Kidney (tissue), 11 donors: ENCODE measurements around the gene IZUMO2. TPM values are rescaled to one million over a fixed set of nuclear protein-coding genes. Genes with fewer than 3 reads are reported as not detected.
"Not testable (repeated sequence)": the region's sequence is repeated elsewhere in the genome, so short reads cannot be mapped to it uniquely, and the experiment has no call there.

Source experiments
- DNase-seq, 5 donors: peaks; one replicate each; pipeline ENCODE4 v3.0.0-alpha.2; 2013 to 2020
- FAIRE-seq: peaks from 2 replicates; lab custom pipeline; 2012; peaks lifted over from hg19 to GRCh38; lab: Jason Lieb, UNC
- H3K27ac ChIP-seq, 2 donors: one replicate each; pipeline ENCODE4 v1.7.0; 2013; ENCODE audit warnings: low read depth in 2 of 2, low read length in 2 of 2, inconsistent platforms in 1 of 2
- H3K27me3 ChIP-seq: one replicate; pipeline ENCODE4 v1.7.1; 2013; ENCODE audit warnings: low read length, inconsistent platforms; ENCODE audit not compliant: control insufficient read depth, insufficient read depth
- H3K36me3 ChIP-seq, 3 donors: one replicate each; pipeline versions ENCODE4 v1.7.0 to v1.7.1; 2013; ENCODE audit warnings: low read length in 3 of 3, control low read depth in 1 of 3, inconsistent platforms in 1 of 3; ENCODE audit not compliant: insufficient read depth in 3 of 3, control insufficient read depth in 2 of 3
- H3K4me1 ChIP-seq, 3 donors: one replicate each; pipeline versions ENCODE4 v1.7.0 to v1.7.1; 2013; ENCODE audit warnings: low read length in 3 of 3, inconsistent platforms in 1 of 3, low read depth in 1 of 3; ENCODE audit not compliant: control insufficient read depth in 2 of 3, insufficient read depth in 2 of 3
- H3K4me3 ChIP-seq, 3 donors: one replicate each; pipeline versions ENCODE4 v1.7.0 to v1.8.1; 2013; ENCODE audit warnings: low read length in 3 of 3, control low read depth in 1 of 3, inconsistent platforms in 1 of 3
- H3K9ac ChIP-seq, 3 donors: one replicate each; pipeline versions ENCODE4 v1.7.0 to v1.7.1; 2013; ENCODE audit warnings: low read length in 3 of 3, control low read depth in 1 of 3, inconsistent platforms in 1 of 3
- H3K9me3 ChIP-seq, 3 donors: one replicate each; pipeline versions ENCODE4 v1.7.0 to v1.7.1; 2013; ENCODE audit warnings: low read length in 3 of 3, control low read depth in 1 of 3, inconsistent platforms in 1 of 3; ENCODE audit not compliant: control insufficient read depth in 2 of 3, insufficient read depth in 1 of 3
- intact Hi-C: fragments of 100-400 bp; cut with DNase I; formaldehyde crosslinking; loops from one replicate; pipeline ENCODE4 v1.11.1; 2022
- polyA plus RNA-seq: library from polyadenylated mRNA; stranded (reverse); fragments of 350-450 nt; fragmentation: Illumina TruSeq; extraction: RNeasy Lipid Tissue Mini Kit (QIAGEN cat#74804); gene quantifications from one replicate; pipeline ENCODE4 v1.2.3, GENCODE V29; 2014; ENCODE audit warnings: low read depth, low replicate concordance; ENCODE audit not compliant: insufficient read depth
- total RNA-seq: library from RNA; stranded (reverse); fragmentation: NEBNext Ultra II Directional; extraction: Animal tissue kit (Norgen Biotek cat#: 25700); gene quantifications from one replicate; pipeline ENCODE4 v1.2.1, GENCODE V29; 2021
- donor health status: control.
- donor health status: control.
- donor health status: DM: yes; HTN: yes; CAD: no.
- donor health status: Normal renal cell carcinoma (clear cell type).

Gene IZUMO2
- total and polyA plus RNA-seq, 2 donors from 2014 or later = not detected

- Histone ChIP-seq H3K4me3 (peak overlapping the region in 1 of 3 donors; percentile 20), H3K9ac (peak overlapping the region in 1 of 3 donors; percentile 13)
- H3K27ac ChIP-seq, FAIRE-seq, H3K9me3 ChIP-seq, H3K36me3 ChIP-seq, H3K4me1 ChIP-seq, H3K27me3 ChIP-seq, intact Hi-C loops: not testable (repeated sequence)
- DNase-seq = peak in 2 of 5 donors; percentile 23 to 78
These were observed 27.1 kb downstream of the IZUMO2 start for GRCh38 chr19:50135856-50136602.

DNA sequence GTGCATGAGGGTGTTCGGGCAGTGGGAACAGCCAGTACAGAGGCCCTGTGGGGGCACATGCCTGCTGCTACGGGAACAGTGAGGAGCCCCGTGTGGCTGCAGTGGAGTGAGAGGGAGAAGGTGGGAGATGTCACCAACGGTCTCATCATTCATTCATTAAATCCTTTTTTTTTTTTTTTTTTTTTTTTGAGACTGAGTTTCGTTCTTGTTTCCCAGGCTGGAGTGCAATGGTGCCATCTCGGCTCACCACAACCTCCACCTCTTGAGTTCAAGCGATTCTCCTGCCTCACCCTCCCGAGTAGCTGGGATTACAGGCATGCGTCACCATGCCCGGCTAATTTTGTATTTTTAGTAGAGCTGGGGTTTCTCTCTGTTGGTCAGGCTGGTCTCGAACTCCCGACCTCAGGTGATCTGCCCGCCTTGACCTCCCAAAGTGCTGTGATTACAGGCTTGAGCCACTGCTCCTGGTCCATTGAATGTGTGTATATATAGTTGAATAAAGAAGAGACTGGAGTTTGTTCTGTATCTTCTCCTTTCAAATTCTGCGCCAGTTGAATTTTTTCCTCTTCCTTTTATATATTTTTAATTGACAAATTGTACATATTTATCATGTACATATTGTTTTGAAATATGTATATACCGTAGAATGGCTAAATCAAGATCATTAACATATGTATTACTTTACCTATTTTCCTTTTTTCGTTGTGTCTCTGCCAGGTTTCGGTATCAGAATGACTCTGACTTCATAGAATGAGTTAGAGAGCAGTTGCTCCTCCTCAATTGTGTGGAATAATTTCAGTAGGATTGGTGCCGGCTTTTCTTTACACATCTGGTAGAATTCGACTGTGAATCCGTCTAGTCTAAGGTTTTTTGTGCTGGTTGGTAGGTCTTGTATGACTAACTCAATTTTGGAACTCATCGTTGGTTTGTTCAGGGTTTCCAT lies 28.0 kb downstream of the IZUMO2 start:
- DNase-seq, H3K9me3 ChIP-seq, FAIRE-seq, H3K27ac ChIP-seq, H3K9ac ChIP-seq, H3K4me3 ChIP-seq, H3K36me3 ChIP-seq, H3K4me1 ChIP-seq, intact Hi-C loops, H3K27me3 ChIP-seq: not testable (repeated sequence)

DNA sequence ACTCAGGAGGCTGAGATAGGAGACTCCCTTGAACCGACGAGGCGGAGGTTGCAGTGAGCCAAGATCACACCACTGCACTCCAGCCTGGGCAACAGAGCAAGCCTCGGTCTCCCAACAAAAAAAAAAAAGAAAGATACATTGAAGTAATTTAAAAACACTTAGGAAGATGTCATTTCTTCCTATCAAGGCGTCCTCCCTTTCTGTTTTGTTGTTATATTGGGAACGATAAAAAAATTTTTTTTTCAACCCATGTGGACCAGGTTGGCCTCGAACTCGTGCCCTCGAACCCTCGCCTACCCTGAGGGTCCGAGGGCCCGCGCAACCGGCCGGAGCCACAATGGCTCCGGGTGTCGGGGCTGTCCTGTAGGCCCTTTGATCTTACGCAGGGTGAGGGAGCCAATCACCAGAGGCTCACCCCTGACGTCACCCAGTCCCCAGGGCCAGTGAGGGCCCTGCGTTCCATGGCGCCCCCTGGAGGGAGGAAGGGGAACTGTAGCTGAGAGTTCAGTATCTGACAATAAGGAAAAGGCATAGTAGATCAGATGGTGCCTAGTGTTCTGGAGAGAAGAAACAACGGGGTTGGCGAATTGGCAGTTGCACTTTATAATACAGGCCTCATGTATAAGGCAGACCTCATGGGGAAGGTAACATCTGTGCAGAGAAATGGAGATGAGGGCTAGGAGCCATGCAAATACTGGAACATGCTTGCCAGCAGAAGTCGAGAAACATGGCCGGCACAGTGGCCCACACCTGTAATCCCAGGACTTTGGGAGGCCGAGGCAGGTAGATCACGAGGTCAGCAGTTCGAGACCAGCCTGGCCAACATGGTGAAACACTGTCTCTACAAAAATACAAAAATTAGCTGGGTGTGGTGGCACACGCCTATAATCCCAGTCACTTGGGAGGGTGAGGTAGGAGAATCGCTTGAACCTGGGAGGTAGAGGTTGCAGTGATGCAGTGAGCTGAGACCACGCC lies 29.3 kb downstream of the IZUMO2 start:
- H3K27me3 ChIP-seq, H3K27ac ChIP-seq, H3K4me3 ChIP-seq, H3K9ac ChIP-seq, H3K36me3 ChIP-seq, FAIRE-seq, H3K4me1 ChIP-seq, intact Hi-C loops, H3K9me3 ChIP-seq, DNase-seq: not testable (repeated sequence)

DNA sequence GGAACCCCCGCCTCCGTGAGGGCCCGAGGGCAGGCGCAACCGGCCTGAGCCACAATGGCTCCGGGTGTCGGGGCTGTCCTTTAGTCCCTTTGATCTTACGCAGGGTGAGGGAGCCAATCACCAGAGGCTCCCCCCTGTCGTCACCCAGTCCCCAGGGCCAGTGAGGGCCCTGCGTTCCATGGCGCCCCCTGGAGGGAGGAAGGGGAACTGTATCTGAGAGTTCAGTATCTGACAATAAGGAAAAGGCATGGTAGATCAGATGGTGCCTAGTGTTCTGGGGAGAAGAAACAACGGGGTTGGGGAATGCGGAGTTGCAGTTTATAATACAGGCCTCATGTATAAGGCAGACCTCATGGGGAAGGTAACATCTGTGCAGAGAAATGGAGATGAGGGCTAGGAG lies 59.1 kb downstream of the IZUMO2 start:
- H3K27ac ChIP-seq, H3K9me3 ChIP-seq, intact Hi-C loops, H3K36me3 ChIP-seq, H3K4me3 ChIP-seq, H3K27me3 ChIP-seq, FAIRE-seq, DNase-seq, H3K4me1 ChIP-seq, H3K9ac ChIP-seq: not testable (repeated sequence)

- FAIRE-seq = not testable (repeated sequence)
These were observed 59.7 kb downstream of the IZUMO2 start for GRCh38 chr19:50103405-50103804.

More at GRCh38 chr19:50103405-50103804, 59.7 kb downstream of the IZUMO2 start:
- H3K9me3 ChIP-seq, DNase-seq, H3K9ac ChIP-seq, H3K27ac ChIP-seq, H3K4me3 ChIP-seq, intact Hi-C loops, H3K36me3 ChIP-seq, H3K27me3 ChIP-seq, H3K4me1 ChIP-seq: not testable (repeated sequence)

Other genes starting within 250 kb of the IZUMO2 start
- 36.4 TPM for gene ATF5, start 234.1 kb downstream of the IZUMO2 start, total RNA-seq
- gene ATF5, start 234.1 kb downstream of the IZUMO2 start, polyA plus RNA-seq = 22.7 TPM
- 39.0 TPM for gene NUP62, start 233.8 kb downstream of the IZUMO2 start, total RNA-seq
- 17.1 TPM for gene NUP62, start 233.8 kb downstream of the IZUMO2 start, polyA plus RNA-seq
- gene SIGLEC11, start 202.1 kb downstream of the IZUMO2 start, total RNA-seq = 1.2 TPM
- 1.5 TPM for gene SIGLEC11, start 202.1 kb downstream of the IZUMO2 start, polyA plus RNA-seq
- 53.2 TPM for gene VRK3, start 137.9 kb downstream of the IZUMO2 start, total RNA-seq
- 69.0 TPM for gene VRK3, start 137.9 kb downstream of the IZUMO2 start, polyA plus RNA-seq
- 10.7 TPM for gene ZNF473, start 137.3 kb downstream of the IZUMO2 start, total RNA-seq
- 2.6 TPM for gene ZNF473, start 137.3 kb downstream of the IZUMO2 start, polyA plus RNA-seq
- gene MYH14, start 40.3 kb upstream of the IZUMO2 start, total RNA-seq = 81.4 TPM
- 23.9 TPM for gene MYH14, start 40.3 kb upstream of the IZUMO2 start, polyA plus RNA-seq
- 31.0 TPM for gene KCNC3, start 166.1 kb upstream of the IZUMO2 start, total RNA-seq
- gene KCNC3, start 166.1 kb upstream of the IZUMO2 start, polyA plus RNA-seq = 9.1 TPM
- 217 TPM for gene NAPSA, start 202.4 kb upstream of the IZUMO2 start, total RNA-seq
- gene NAPSA, start 202.4 kb upstream of the IZUMO2 start, polyA plus RNA-seq = 268 TPM
- 80.4 TPM for gene NR1H2, start 213.2 kb upstream of the IZUMO2 start, total RNA-seq
- 59.7 TPM for gene NR1H2, start 213.2 kb upstream of the IZUMO2 start, polyA plus RNA-seq
- 22.1 TPM for gene POLD1, start 221.1 kb upstream of the IZUMO2 start, total RNA-seq
- gene POLD1, start 221.1 kb upstream of the IZUMO2 start, polyA plus RNA-seq = 17.8 TPM